Fibroblast of upper back skin (primary cell): ENCODE measurements around the gene SIN3B.

Experiments used
- DNase-seq: peaks from one replicate; pipeline ENCODE4 v3.0.0-alpha.2; 2013

The SIN3B gene

DNA sequence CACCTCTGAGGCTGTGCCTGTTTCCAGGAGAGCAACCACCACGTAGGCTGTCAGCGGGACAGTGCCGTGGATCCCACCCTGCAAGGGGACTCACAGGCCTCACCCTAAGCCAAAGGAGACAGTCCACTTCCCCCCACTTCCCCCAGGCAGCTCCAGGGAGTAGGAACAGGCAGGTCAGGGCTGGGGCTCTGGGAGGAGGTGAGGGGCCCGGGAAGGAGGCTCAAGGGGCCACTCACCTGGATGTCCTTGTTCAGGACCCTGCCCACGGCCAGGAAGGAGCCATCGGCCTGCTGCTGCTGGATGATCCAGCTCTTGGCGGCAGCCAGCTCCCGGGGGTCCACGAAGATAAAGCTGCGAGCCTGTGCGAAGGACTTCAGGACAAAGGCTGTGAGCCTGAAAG, 85.2 kb downstream of the SIN3B start:
- DNase-seq, result no peak

DNA sequence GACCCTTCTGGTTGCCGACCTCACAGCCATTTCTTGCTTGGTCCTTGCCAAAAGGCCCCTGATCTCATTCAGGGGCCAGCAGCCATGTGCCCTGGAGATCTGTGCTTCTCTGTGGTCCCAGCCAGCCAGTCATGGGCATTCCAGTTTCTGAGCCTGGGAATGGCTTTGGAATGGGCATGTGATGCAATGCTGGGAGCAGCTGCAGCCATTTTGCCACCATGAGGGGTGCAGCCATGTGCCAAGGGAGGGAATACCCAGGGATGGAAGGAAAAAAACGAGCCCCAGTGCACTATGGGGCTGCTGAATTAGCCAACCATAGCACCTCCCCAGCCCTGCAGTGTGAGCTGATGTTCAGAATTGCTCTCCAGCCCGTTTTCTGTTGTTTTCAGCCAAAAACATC, 85.9 kb downstream of the SIN3B start:
- DNase-seq, result no peak

DNA sequence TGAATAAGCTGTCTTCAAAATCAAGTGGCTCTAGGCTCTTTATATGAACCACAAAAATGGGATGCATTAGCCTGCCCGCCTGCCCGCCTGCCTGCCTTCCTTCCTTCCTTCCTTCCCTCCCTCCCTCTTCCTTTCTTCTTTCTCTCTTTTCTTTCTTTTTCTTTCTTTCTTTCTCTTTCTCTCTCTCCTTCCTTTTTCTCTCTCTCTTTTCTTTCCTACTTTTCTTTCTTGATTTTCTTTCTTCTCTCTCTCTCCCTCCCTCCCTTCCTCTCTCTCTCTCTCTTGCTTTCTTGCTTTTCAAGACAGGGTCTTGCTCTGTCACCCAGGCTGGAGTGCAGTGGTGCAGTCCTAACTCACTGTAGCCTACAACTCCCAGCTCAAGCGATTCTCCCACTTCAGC, 86.5 kb downstream of the SIN3B start:
- DNase-seq, result no peak

DNA sequence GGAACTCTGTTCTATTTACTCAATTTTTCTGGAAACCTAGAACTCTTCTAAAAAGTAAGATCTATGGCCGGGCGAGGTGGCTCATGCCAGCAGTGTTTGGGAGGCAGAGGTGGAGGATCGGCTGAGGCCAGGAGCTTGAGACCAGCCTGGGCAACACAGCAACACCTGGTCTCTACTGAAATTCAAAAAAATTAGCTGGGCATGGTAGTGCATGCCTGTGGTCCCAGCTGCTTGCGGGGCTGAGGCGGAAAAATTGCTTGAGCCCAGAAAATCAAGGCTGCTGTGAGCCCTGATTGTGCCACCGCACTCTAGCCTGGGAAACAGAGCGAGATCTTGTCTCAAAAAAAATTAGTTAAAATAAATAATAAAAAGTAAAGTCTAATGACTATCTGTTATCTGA, 88.2 kb downstream of the SIN3B start:
- no peak for DNase-seq

DNA sequence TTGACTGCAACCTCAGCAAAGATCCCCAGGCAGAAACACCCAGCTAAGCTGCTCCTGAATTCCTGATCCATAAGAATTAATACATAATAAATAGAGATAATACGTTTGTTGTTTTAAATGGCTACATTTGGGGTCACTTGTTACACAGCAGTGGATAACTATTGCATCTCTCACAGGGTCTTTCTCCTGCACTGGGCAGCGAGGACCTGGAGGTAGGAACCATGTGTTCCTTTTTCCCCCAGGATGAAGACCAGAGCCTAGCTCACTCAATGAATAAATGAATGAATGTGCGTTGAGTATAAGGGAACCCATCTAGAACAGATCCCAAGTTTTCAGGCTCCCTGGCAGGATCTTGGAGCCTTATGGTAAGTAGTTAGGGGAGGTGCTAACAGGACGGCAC, 90.3 kb downstream of the SIN3B start:
- no peak for DNase-seq

DNA sequence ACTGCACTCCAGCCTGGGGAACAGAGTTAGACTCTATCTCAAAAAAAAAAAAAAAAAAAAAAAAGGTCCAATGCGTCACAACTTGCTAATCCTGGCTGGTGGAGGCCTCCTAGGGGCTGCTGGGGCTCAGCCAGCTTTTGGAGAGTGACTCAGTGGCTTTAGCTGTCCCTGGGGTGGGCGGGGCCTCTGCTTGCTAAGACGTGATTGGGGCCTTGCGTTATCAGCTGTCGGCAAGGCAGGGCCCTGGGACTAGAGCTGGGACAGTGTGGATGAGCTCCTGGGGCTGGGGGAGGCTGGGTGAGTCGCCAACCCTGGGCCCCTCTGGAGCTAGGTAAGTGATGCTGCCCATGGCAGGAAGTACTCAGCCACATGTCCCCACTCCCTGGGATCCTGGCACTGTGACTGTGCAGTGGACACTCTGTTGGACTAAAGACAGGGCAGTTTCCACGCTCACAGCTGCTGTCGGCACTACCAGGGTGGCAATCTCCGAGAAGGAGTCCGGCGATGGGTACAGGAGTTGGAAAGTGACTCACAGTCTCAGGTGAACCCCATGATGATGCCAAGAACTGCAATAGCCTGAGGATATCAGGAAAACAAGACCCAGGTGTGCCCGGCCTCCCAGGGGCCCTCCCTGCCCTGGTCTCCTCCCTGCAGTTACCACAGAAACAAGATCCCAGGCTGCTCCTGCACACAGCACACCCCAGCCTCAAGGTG, 91.8 kb downstream of the SIN3B start:
- peak; percentile 73 for DNase-seq

DNA sequence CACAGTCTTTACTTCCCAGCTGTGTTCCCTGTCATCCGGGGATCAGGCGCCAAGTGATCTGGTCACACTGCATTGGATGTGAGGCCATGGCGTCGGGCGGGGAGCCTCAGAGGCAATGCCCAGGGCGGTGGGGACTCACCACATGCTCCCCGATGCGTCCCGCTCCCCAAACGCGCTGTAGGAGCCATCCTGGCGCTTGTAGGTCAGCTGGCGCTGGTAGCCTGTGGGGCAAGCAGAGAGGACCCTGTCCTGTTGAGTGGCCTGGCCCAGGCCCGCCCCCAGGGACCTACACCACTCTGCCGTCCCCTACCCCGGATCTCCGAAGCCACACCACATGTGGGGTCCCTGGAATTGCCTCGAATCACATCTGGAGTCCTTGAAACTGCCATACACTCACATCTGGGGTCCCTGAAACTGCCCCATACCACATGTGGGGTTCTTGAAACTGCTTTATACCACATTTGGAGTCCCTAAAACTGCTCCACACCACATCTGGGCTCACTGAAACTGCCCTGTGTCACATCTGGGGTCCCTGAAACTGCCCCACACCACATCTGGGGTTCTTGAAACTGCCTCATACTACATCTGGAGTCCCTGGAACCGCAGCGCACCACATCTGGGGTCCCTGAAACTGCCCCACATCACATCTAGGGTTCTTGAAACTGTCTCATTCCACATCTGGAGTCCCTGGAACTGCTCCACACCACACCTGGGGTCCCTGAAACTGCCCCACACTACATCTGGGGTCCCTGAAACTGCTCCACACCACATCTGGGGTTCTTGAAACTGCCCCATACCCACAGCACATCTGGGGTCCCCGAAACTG, 92.8 kb downstream of the SIN3B start:
- no peak for DNase-seq

DNA sequence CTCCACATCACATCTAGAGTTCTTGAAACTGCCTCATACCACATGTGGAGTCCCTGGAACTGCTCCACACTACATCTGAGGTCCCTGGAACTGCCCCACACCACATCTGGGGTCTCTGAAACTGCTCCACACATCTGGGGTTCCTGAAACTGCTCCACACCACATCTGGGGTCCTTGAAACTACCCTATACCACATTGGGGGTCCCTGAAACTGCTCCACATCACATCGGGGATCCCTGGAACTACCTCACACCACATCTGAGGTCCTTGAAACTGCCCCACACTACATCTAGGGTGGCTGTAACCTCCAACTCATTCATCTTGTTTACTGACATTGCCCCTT, 93.4 kb downstream of the SIN3B start:
- no peak for DNase-seq

DNA sequence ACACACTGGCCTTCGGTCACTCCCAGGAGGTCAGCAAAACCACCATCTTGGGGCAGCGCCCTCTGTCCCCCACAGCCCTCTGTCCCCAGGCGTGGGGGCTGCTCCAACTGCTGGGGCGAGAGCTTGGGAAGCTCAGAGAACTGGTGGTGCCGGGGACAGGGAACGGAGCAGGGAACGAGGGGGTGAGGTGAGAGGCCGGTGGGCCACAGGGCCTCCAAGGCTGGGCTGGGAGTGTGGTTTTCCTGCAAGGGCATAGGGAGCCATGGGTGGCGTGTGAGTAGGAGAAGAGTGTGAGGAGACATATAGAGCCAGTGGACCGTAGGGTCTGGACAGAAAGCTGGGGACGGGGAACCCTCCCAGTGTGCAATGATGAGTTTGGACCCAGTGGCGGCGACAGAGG, 93.8 kb downstream of the SIN3B start:
- no peak for DNase-seq

DNA sequence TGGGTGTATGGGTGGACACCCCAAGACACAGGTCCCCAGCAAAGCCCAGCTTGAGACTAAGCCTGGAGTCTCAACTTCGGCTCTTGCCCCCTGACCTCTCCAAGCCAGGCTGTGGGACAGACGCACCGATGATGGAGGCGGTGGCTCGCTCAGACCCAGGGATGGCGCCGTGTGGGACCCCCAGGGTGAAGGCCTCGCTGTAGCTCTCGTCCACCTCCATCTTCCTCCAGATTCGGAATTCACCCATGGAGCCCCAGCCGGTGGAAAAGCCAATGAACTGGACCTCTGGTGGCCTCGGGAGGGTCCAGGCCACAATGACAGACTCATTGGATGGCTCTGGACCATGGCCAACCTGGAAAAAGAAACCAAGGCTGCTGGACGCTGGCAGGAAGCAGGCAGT, 98.7 kb downstream of the SIN3B start:
- DNase-seq, result no peak

DNA sequence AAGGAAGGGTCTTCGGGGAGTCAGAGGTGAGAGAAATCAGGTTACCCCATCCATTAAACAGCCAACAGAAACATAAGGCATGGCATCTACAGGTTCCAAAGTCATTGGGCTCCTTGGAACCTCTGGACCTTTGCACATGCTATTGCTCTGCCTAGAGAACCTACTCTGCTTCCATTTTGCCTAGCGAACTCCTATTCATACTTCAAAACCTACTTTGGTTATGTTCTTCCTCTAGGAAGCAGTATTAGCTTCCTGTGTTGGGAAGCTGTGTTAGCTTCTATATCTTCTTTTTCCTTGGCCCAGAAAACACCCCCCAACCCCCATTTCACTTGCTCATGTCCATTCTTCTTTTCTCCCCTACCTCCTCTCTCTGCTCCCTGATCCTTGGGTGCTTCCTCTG, 99.2 kb downstream of the SIN3B start:
- no peak for DNase-seq

DNA sequence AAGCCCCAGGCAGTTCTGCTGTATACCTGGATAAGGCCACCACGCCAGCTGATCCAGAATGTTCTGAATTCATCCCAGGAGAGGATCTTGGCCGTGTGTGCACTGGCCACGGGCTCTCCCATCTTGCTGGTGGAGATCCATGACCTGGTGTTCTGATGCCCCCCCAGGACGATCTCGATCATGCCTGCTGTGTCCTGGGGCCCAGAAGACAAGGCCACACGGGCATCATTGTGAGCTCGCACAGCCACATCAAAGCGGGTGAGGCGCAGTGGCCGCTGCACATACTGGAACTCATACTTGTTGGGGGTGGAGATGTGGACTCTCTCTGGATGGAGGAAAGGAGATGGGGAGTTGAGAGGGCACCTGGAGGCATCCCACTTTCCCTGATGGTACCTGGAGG, 99.7 kb downstream of the SIN3B start:
- DNase-seq, result no peak
